Measurements from ENCODE around the gene TRAP1.

The TRAP1 gene

DNA sequence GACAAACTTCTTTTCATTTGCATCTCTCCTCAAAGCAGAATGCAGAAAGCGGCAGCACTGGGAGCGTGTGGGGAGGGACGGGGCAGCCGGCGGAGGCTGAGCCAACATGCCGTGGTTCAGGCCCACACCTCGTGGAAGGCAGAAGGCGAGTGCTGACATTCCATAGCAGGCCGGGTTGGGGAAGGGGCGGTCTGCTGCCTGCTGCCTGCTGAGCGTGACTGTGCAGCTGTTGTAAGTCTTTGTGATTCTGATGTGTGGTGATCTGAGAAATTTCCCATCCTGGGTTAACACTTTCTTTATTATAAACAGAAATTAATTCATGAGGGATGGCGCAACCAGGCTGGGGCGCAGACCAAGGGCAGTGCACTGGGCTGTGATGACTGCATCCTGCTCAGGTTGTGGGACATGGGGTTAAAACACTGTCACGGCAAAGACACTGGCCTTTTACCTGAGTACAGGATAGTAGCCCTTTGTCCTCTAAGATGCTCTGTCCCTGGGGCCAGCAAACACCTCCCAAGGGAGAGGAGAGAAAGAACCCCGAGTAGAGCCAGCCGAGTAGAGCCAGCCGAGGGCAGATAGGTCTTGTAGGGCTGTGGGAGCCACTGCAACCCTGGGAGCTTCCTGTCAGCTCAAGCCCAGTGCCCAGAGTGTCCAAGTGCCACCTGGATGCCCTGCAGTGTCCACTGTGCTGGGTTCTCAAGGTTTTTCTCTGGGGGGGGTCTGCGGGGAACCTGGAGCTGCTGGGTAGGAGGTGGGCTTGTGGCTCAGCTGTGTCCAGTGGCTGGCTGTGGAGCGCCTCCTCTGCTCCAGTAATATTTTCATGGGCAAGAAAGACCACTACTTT lies 71.6 kb downstream of the TRAP1 start:
- DNase-seq, result no peak

DNA sequence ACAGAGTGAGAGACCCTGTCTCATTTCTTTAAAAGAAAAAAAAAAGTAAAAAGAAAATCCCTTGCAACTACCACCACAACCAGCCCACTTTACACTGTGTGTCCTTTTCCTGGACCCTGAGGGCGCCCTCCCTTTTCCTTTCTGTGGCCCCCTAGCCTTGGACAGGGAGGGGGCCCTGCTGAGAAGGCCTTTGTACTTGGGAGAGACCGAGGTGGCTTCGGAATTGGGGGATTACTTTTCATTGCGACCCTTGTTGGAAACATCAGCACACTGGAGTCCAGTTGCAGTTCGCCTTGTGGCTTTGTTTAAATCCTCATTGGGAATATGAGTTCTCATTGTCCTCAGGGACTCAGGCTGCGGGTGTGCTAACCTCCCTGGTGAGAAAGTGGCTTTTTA lies 72.2 kb downstream of the TRAP1 start:
- DNase-seq, result no peak

DNA sequence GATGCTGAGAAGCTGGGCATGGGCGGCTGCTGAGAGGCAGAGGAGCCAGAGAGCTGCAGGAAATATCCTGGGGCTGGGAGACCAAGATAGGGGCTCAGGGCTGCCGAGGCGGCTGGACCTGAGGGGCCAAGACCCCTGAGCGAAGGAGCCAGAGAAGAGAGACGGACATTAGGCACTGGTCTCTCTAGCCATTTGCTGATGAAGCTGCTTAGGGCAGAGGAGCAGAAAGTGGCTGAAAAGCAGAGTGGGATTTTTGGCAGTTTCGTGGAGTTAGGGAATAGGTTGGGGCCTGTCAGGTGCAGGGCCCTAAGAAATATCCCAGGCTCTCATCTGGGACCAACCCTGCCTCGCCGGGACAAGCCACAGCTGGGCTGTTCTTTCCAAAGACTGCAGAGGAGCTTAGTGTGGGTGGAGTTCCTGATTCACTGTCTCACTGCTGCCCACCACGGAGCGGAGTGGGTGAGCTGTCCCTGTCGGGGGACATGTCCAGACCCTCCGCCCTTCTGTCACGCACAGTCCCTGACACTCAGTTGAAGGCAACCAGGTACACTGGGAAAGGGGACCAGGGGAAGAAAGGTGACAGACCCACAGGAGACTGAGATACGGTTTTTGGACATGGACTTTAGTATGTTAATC lies 74.1 kb downstream of the TRAP1 start:
- DNase-seq, result no peak

DNA sequence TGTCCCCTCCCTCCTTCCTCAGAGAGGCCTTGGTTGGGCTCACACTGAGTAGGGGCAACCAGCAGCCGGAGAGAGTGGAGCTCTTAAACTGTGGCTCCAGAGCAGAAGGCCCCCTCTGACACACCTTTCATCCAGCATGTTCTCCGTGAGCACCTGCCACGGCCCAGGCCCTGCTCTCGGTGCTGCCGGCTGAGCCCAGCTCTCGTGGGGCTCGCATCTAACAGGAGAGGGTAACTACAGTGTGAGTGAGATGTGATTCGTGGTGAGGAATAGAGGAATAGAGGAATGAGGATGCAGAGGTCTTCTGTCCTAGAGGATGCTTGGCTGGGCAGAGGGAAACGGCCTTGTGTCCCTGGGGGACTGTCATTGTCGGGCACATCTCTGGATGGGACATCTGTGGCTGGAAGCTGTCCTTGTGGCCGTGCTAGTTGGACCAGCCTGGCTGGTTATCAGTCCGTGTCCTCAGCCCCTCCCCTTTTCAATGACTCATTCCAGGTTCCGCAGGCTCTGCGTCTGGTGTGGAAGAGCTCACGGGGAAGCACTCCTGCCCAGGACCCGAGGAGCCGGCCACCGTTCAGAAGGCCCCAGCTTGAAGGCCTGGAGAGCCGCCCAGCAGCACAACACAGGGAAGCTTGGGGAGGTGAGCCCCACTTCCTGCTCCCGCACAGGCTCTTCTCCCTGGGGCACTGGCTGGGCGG lies 74.8 kb downstream of the TRAP1 start:
- no peak for DNase-seq

DNA sequence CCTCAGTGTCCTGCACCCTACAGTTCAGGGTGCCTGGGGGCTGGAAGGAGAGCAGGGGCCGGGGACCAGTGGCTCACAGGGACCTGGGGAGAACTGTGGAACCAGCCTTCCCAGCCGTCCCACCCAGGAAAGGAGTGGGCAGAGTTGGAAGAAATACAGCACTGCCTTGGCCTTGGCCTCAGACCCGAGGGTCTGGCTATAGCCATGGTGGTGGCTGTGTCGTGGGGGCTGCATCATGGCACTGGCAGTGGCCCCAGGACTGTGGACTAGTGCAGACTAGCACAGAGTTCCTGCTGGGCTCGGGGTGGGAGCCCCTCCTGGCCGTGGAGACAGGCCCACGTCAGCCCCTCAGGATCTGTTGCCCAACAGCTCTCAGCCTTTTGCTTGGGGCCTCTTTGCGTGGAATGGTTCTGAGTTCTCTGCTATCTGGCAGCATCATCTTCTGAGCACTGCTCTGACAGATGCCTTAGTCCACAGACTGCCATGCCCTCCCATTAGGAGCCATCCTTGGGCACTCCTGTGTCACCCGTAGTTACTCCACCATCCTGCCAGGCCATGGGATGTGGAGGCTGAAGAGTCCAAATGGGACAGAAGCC lies 75.4 kb downstream of the TRAP1 start:
- no peak for DNase-seq

DNA sequence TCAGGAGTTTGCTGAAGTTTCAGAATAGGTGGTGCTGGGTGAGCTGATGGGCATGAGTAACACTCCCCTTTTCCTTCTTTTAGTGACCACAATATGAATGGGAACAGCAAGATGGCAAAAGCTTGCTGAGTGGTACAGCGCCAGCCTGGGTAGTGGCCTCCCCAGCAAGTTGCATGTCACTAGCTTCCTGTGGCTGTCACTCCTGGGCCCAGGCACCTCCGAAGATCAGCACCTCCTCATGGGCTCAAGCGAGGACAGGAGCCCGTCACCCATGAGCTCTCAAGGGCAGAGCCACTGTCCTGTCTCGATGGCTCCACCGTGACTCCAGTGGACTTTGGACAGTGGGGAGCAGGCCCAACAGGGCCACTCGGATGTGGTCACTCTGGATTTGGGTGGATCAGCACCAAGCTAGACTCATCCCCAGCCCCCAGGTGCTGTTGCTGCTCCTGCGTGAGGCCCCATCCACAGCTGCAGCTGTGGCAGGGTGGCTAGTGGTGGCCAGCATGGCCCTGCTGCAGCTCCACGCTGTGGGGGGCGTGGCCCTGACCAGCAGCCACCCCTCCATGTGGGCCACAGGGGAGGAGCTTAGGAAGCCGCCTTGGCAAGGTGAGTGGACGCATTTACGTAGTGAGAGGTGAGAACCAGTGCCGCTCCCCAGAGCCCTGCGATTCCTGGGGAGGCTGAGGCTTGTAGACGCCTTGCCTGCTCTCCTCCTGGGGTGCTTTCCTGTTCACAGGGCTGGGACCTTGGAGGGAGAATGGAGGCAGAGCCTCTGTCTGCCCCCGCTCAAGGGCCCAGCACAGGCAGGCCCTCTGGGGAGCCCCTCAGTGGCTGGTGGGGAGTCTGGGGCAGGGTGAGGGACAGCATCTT lies 76.5 kb downstream of the TRAP1 start:
- DNase-seq, result no peak

DNA sequence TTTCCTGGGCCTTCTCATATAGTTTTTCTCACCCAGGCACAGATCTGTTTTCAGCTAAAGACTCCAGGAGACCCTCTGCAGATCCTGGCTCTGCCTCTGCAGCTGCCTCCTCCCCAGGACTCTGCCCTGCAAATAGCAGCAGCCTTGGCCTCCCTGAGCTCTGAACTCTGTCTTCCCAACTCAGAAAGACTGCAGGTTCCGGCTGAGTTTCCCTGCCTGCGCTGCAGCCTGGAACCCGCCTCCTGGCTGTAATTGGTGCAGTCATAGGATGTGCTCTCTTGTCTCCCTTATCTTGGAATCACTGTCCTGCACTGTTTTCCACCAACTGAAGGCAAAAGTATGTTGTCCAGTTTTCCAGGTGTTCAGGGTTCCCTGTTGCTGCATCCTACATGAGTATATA lies 77.1 kb downstream of the TRAP1 start:
- DNase-seq, result no peak

DNA sequence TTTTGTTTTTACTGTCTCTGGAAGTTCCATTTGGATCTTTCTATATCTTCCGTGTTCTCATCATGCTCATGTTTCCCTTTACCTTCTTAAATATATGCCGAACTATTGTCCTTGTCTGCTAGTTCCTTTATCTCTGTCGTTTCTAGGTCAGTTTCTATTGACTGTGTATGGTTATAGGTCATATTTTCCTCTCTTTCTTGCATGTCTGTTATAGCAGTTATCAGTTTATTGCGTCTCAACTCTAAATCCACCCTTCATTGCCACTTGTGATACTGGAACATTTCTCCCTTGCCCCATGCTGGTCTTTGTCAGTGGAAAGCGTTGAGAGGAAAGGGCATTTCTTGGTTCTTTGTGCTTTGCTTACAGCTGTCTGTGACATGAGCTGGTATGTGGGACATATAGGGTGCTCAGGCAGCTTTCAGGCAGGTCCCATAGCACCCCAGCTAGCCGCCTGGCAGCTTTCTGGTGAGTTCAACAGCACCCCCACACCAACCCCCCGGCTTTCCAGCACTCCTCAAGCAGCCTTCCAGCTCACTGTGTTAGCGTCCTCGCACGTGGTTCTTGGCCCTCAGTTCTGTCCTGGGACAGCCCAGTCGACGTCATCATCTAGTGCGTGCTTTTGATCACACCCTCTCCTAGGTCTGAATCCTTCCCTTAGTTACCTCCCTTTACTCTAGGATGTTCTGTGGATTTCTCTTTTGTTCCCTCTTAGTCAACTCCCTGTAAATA lies 78.2 kb downstream of the TRAP1 start:
- no peak for DNase-seq

DNA sequence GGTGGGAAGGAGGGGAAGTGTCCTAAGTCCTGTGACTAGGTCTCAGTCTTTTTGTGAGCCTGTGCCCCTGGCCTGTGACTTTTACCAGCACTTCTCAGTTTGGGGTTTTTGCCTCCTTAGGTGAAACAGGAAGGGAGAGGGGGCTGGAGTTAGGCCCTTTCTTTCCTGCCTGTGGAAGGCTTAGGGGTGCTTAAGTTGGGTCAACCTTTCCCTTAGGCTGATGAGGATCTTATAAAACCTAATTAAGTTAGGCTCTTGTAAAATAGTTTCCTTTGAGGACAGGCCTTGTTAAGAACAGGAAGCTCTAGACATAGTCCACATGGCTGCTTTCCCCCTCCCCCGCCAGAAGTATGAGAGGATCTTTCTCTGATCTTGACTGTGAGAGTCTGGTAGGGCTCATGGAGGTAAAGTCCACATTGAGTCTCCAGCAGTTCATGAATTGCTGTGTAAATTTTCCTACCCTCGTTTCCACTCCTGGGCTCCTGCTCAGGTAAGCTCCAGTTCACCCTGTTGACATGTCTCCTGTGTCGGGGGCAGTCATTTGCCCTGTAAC lies 79.9 kb downstream of the TRAP1 start:
- peak; percentile 15 for DNase-seq

DNA sequence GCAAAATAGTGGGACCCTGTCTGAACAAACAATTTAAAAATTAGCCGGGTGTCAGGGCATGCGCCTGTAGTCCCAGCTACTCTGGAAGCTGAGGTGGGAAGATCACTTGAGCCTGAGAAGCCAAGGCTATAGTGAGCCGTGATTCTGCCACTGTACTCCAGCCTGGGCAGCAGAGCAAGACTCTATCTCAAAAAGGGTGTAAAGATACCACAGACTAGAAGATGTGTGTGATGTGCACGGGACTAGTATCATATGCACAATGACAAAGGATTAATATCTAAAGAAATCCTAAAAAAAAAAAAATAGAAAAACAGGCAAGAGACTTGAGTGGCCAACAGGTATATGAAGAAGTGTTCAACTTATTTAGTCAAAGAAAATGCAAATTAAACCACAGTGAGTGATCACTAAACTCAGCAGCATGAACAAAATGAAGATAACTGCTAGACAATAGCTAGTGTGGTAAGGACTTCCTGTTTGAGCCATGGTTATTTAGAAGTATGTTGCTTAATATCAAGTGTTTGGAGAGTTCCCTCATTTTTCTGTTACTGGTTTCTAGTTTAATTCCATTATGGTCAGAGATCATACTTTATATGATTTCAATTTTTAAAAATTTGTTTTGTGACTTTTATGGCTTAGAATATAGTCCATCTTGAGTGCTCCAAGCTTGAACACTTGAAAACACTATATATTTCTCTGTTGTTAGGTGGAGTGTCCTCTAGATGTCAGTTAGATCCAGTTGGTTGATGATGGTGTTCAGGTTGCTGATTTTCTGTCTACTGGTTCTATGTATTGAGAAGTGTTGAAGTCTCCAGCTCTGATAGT lies 91.2 kb downstream of the TRAP1 start:
- DNase-seq, result peak; percentile 34

DNA sequence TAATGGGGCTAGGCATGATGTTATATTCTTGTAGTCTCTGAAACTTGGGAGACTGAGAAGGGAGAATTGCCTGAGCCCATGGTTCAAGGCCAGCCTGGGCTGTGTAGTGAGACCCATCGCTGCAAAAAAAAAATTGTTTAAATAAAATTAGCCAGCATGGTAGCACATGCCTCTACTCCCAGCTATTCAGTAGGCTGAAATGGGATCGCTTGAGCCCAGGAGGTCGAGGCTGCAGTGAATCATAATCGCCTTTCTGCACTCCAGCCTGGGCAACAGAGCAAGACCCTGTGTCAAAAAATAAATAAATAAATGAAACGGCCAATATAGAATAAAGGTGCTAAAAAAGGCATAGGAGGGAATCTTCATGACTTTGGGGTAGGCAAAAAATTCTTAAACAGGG lies 92.0 kb downstream of the TRAP1 start:
- no peak for DNase-seq

DNA sequence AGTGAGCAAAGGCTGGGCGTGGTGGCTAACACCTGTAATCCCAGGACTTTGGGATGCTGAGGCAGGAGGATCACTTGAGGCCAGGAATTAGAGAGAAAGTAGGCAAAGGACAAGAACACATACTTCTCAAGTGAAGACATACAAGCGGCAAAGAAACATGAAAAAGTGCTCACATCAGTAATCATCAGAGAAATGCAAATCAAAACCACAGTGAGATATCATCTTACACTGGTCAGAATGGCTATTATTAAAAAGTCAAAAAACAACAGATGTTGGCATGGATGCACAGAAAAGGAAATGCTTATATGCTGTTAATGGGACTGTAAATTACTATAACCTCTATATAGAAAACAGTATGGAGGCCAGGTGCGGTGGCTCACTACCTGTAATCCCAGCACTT lies 93.7 kb downstream of the TRAP1 start:
- DNase-seq, result no peak

DNA sequence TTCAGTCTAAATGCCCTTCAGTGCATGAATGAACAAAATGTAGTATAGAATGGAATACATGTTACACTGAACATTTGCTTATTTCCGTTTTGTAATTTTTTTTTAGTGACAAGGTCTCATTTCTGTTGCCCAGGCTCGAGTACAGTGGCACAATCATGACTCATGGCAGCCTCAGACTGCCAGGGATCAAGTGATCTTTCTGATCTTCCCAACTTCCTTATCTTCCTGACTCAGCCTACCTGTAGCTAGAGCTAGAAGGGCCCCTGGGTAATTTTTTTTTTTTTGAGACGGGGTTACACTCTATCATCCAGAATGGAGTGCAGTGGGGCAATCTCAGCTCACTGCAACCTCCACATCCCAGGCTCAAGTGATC lies 98.6 kb downstream of the TRAP1 start:
- DNase-seq, result no peak

DNA sequence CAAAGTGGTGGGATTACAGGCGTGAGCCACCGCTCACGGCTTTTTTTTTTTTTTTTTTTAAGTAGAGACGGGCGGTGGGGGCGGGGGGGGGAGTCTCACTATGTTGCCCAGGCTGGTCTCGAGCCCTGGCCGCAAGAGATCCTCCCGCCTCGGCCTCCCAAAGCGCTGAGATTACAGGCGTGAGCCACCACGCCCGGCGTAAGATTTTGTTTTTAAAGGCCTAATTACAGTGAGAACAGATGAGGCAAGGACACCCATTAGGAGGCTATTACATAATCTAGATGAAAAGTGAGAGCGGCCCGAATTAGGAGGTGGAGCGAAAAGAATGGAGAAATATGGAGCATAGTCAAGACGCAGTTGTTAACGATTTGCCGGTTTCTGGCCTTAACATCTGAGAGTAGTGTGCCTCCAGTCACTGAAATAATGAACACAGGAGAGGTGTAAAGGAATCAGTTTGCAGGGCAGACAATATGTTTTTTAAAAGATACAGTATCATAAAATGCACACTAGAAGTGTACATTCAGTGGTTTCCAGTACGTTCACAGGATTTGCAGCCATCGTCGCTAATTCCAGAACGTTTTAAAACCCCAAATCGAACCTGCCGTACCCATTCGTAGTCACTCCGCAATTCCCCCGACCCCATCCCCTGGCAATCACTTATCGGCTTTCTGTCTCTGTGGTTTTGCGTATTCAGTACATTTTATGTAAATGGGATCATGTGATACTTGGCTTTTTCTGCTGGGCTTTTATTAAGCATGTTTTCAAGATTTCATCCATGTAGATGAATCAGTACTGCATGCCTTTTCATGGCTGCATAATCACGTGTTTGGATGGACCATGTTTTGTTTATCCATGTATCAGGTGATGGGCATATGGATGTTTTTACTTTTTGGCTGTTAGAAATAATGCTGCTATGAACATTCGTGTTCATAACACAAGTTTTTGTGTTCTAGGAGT lies 104.5 kb downstream of the TRAP1 start:
- no peak for DNase-seq

DNA sequence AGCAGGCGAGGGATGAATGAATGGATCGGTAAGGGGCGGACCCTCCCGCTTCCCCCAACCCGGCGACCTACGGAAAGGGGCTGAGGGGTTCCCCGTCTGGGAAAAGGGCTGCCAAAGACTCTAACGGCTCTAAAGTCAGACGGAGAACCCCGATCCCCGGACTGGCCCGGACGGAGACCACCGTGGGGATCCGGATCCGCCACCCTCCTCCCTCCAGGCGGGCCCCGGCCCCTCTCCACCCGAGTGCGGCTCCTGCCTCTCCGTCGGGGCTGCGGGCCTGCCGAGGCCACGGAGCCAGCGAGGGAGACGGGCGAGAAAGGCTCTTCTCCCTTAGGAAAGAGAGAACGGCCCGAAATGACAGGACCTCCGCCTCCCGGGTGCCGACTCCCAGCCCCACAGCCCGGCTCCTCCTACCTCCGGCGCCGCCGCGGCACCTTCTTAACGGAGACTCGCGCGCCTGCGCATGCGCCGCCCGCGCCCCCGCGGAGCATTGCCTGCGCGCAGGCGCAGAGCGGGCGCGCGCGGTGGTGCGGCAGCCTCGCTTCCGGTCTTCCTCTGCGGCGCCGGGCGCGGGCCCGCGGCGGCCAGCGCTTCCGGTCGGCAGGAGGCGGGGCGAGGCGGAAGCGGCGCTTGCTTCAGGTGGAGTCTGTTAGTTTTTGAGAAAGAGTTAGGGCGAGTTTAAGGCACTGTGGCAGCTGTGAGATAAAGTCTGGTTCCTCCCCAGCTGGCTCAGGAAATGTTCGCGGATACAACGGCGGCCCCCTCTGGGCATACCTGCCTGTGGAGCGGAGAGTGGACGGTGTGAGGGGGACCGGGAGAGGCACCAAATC lies 106.0 kb downstream of the TRAP1 start, which contains the start of gene SLX4:
SLX4 (minus strand) TSS at position 461 of the 830 bp plus-strand sequence. CDS start 2,642 bp downstream, outside the sequence.
- peak; percentile 92 for DNase-seq

DNA sequence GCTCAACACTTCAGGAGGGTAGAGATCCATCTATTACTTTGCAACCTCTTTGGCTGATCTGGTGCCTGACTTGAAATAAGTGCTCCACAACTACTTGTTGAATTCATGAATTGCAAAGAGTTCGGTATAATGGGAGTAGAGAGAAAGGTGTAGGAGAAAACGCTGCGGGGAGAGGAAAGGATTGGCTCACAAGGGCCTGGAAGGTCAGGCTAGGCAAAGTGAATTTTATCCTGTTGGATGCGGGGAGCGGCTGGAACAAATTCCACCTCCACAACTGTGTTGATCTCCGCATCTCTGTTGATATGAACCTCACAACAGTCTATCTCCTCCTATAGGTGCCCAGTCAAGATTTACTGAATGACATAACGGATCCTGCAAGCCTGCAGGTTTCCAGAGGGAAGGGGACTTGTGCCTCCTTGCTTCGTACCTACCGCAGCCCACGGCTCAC lies 106.6 kb downstream of the TRAP1 start:
- DNase-seq, result peak; percentile 9

DNA sequence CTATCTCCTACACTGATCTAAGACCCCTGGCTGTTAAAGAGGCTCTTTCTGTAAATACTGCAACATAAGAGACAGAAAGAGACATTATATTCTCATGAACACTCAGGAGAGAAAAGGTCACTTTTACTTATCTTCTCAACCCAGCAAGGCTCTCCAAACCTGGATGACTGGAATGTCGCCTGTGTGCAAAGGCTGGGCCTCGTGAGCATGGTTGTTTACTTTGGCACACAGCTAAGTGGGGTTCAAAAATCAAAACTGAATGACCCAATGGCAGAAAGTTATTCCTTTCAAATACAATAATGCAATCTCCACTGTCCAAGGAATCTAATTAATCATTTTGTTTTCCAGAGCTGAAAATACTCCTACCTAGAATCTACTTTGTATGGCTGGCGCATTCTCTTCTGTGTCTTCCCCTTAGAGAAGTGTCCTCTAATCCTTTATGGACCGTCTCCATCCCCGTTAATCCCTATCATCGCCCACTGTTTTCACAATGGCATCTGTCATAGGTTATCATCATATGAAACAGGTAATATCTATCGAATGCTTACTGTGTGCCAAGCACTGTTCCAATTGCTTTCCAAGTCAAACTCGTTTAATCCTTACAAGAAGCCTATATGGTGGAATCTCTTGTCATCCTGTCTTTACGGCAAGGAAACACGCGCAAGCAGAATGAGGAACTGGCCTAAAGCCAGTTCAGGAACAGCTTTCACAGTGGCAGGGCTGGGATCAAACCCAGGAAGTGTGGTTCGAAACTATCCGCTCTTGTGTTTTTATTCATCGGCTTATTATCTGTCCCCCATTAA lies 107.2 kb downstream of the TRAP1 start:
- no peak for DNase-seq

All from CD4-positive, alpha-beta T cell treated with Interleukin-21 for 1 hour (primary cell).